ENCODE results near the gene ZNF14.
"Not testable (repeated sequence)": the region's sequence is repeated elsewhere in the genome, so short reads cannot be mapped to it uniquely, and the experiment has no call there.

ZNF14 gene

GRCh38 chr19:19704836-19705235 lies 28.1 kb downstream of the ZNF14 start:
- no peak overlapping the region for H3K27ac ChIP-seq
- no peak for TF ChIP-seq EZH2 (IDR thresholded peaks at IDR 0.05)
- no peak for TF ChIP-seq FOXP2 (optimal IDR thresholded peaks at IDR 0.05; ENCODE audit: control extremely low read depth, extremely low read length, insufficient read depth)
- no peak for TF ChIP-seq POLR2AphosphoS5 (IDR thresholded peaks at IDR 0.05; ENCODE audit: borderline replicate concordance, low read depth, low read length)
- no peak for DNase-seq (ENCODE audit: low read depth, low spot score)

GRCh38 chr19:19700493-19700892 lies 32.4 kb downstream of the ZNF14 start:
- H3K4me3 ChIP-seq; DNase-seq (ENCODE audit: low read depth, low spot score); H3K27ac ChIP-seq; H3K9me3 ChIP-seq (ENCODE audit: low read depth, low read length); H3K36me3 ChIP-seq (ENCODE audit: insufficient read depth, low read length); H3K9ac ChIP-seq (ENCODE audit: insufficient read length): not testable (repeated sequence)

More at GRCh38 chr19:19704836-19705235, 28.1 kb downstream of the ZNF14 start:
- Histone ChIP-seq H3K9me3 (ENCODE audit: low read depth, low read length) (peaks cover 14% of the 10 kb centered on the region; the same call in 1 of the 2 replicates), H3K4me3 (no peak overlapping the region), H3K9ac (ENCODE audit: insufficient read length) (no peak overlapping the region), H3K36me3 (ENCODE audit: insufficient read depth, low read length) (peaks cover 3% of the 10 kb centered on the region)

GRCh38 chr19:19697589-19697988 lies 35.3 kb downstream of the ZNF14 start:
- TF ChIP-seq EZH2 (IDR thresholded peaks at IDR 0.05) (no peak), POLR2AphosphoS5 (IDR thresholded peaks at IDR 0.05; ENCODE audit: borderline replicate concordance, low read depth, low read length) (no peak), FOXP2 (optimal IDR thresholded peaks at IDR 0.05; ENCODE audit: control extremely low read depth, extremely low read length, insufficient read depth) (no peak)
- H3K27ac ChIP-seq = no peak overlapping the region
- no peak for DNase-seq (ENCODE audit: low read depth, low spot score)
- no peak overlapping the region for H3K4me3 ChIP-seq
- H3K36me3 ChIP-seq (ENCODE audit: insufficient read depth, low read length) = no peaks in the 10 kb centered on the region
- H3K9me3 ChIP-seq (ENCODE audit: low read depth, low read length) = no peaks in the 10 kb centered on the region
- no peak overlapping the region for H3K9ac ChIP-seq (ENCODE audit: insufficient read length)

GRCh38 chr19:19696386-19696785 lies 36.5 kb downstream of the ZNF14 start:
- no peaks in the 10 kb centered on the region for H3K9me3 ChIP-seq (ENCODE audit: low read depth, low read length)
- TF ChIP-seq EZH2 (IDR thresholded peaks at IDR 0.05) (no peak), POLR2AphosphoS5 (IDR thresholded peaks at IDR 0.05; ENCODE audit: borderline replicate concordance, low read depth, low read length) (no peak), FOXP2 (optimal IDR thresholded peaks at IDR 0.05; ENCODE audit: control extremely low read depth, extremely low read length, insufficient read depth) (no peak)
- H3K27ac ChIP-seq = no peak overlapping the region
- no peak overlapping the region for H3K9ac ChIP-seq (ENCODE audit: insufficient read length)
- H3K36me3 ChIP-seq (ENCODE audit: insufficient read depth, low read length) = no peaks in the 10 kb centered on the region
- no peak overlapping the region for H3K4me3 ChIP-seq
- DNase-seq (ENCODE audit: low read depth, low spot score) = no peak

- DNase-seq (ENCODE audit: low read depth, low spot score) = no peak
Observed at GRCh38 chr19:19691683-19692082, 41.2 kb downstream of the ZNF14 start.

GRCh38 chr19:19689023-19689422 lies 43.9 kb downstream of the ZNF14 start:
- DNase-seq (ENCODE audit: low read depth, low spot score); H3K9me3 ChIP-seq (ENCODE audit: low read depth, low read length): not testable (repeated sequence)

More at GRCh38 chr19:19691683-19692082, 41.2 kb downstream of the ZNF14 start:
- TF ChIP-seq EZH2 (IDR thresholded peaks at IDR 0.05) = no peak
- TF ChIP-seq POLR2AphosphoS5 (IDR thresholded peaks at IDR 0.05; ENCODE audit: borderline replicate concordance, low read depth, low read length) = no peak
- no peak for TF ChIP-seq FOXP2 (optimal IDR thresholded peaks at IDR 0.05; ENCODE audit: control extremely low read depth, extremely low read length, insufficient read depth)
- H3K36me3 ChIP-seq (ENCODE audit: insufficient read depth, low read length) = no peaks in the 10 kb centered on the region
- H3K9ac ChIP-seq (ENCODE audit: insufficient read length) = no peak overlapping the region
- no peak overlapping the region for H3K4me3 ChIP-seq
- H3K9me3 ChIP-seq (ENCODE audit: low read depth, low read length) = no peaks in the 10 kb centered on the region
- H3K27ac ChIP-seq = no peak overlapping the region

GRCh38 chr19:19687090-19687489 lies 45.8 kb downstream of the ZNF14 start:
- no peak overlapping the region for H3K9ac ChIP-seq (ENCODE audit: insufficient read length)
- no peak for TF ChIP-seq FOXP2 (optimal IDR thresholded peaks at IDR 0.05; ENCODE audit: control extremely low read depth, extremely low read length, insufficient read depth)
- no peak for TF ChIP-seq POLR2AphosphoS5 (IDR thresholded peaks at IDR 0.05; ENCODE audit: borderline replicate concordance, low read depth, low read length)
- no peak for TF ChIP-seq EZH2 (IDR thresholded peaks at IDR 0.05)
- no peak for DNase-seq (ENCODE audit: low read depth, low spot score)
- no peak overlapping the region for H3K4me3 ChIP-seq
- no peaks in the 10 kb centered on the region for H3K9me3 ChIP-seq (ENCODE audit: low read depth, low read length)
- H3K27ac ChIP-seq = no peak overlapping the region
- H3K36me3 ChIP-seq (ENCODE audit: insufficient read depth, low read length) = no peaks in the 10 kb centered on the region

More at GRCh38 chr19:19689023-19689422, 43.9 kb downstream of the ZNF14 start:
- H3K9ac ChIP-seq (ENCODE audit: insufficient read length); H3K4me3 ChIP-seq; H3K27ac ChIP-seq; H3K36me3 ChIP-seq (ENCODE audit: insufficient read depth, low read length): not testable (repeated sequence)

- Histone ChIP-seq H3K9ac (ENCODE audit: insufficient read length) (no peak overlapping the region), H3K9me3 (ENCODE audit: low read depth, low read length) (no peaks in the 10 kb centered on the region), H3K27ac (no peak overlapping the region), H3K36me3 (ENCODE audit: insufficient read depth, low read length) (no peaks in the 10 kb centered on the region), H3K4me3 (no peak overlapping the region)
- no peak for DNase-seq (ENCODE audit: low read depth, low spot score)
- TF ChIP-seq FOXP2 (optimal IDR thresholded peaks at IDR 0.05; ENCODE audit: control extremely low read depth, extremely low read length, insufficient read depth) = no peak
- no peak for TF ChIP-seq EZH2 (IDR thresholded peaks at IDR 0.05)
- no peak for TF ChIP-seq POLR2AphosphoS5 (IDR thresholded peaks at IDR 0.05; ENCODE audit: borderline replicate concordance, low read depth, low read length)
Observed at GRCh38 chr19:19686580-19686979, 46.3 kb downstream of the ZNF14 start.

- not testable (repeated sequence) for H3K9me3 ChIP-seq (ENCODE audit: low read depth, low read length); DNase-seq (ENCODE audit: low read depth, low spot score); H3K27ac ChIP-seq; H3K9ac ChIP-seq (ENCODE audit: insufficient read length); H3K4me3 ChIP-seq; H3K36me3 ChIP-seq (ENCODE audit: insufficient read depth, low read length)
Observed at GRCh38 chr19:19686119-19686518, 46.8 kb downstream of the ZNF14 start.
